Natural killer cell (primary cell): ENCODE data around the gene PKHD1. TPM values are rescaled to one million over a fixed set of nuclear protein-coding genes. Genes with fewer than 3 reads are reported as not detected.

Experiments used
- ATAC-seq, 3 donors: fragments of 150-1000 bp in 2 of 3; fragments of 200-7000 bp in 1 of 3; cut with Tn5 transposase; 1 replicate in 1 of 3; 2 replicates in 2 of 3; pipeline ENCODE4 v1.10.0; 2021; ENCODE audit warnings: mild to moderate bottlenecking in 2 of 3, moderate library complexity in 2 of 3
- DNase-seq, 2 donors: peaks; one replicate each; pipeline versions ENCODE4 v3.0.0 to v3.0.0-alpha.2; 2013 to 2021; ENCODE audit warnings: mixed read lengths in 1 of 2
- H3K27ac ChIP-seq: one replicate; pipeline ENCODE4 v1.5.1; 2013; ENCODE audit warnings: mild to moderate bottlenecking, low read length
- H3K27me3 ChIP-seq: one replicate; pipeline ENCODE4 v1.6.1; 2013; ENCODE audit warnings: low read length; ENCODE audit not compliant: control insufficient read depth, insufficient read depth
- H3K36me3 ChIP-seq: one replicate; pipeline ENCODE4 v1.6.1; 2013; ENCODE audit warnings: low read length; ENCODE audit not compliant: control insufficient read depth, insufficient read depth
- H3K4me1 ChIP-seq: one replicate; pipeline ENCODE4 v1.6.1; 2013; ENCODE audit warnings: low read length; ENCODE audit not compliant: control insufficient read depth, insufficient read depth
- H3K4me3 ChIP-seq: one replicate; pipeline ENCODE4 v1.5.1; 2013; ENCODE audit warnings: low read length
- H3K9me3 ChIP-seq: one replicate; pipeline ENCODE4 v1.6.1; 2013; ENCODE audit warnings: low read length; ENCODE audit not compliant: control insufficient read depth, insufficient read depth
- H3K27ac Mint-ChIP-seq, 2 donors: one replicate each; pipeline ENCODE4 v1.8.0; 2022; ENCODE audit warnings: mild to moderate bottlenecking in 2 of 2, mixed read lengths in 2 of 2, moderate library complexity in 1 of 2
- H3K27me3 Mint-ChIP-seq, 2 donors: one replicate each; pipeline ENCODE4 v1.8.0; 2022; ENCODE audit warnings: low read depth in 2 of 2, mixed read lengths in 2 of 2
- H3K36me3 Mint-ChIP-seq: one replicate; pipeline ENCODE4 v1.8.0; 2022; ENCODE audit warnings: mixed read lengths
- H3K4me1 Mint-ChIP-seq, 2 donors: one replicate each; pipeline ENCODE4 v1.8.0; 2022; ENCODE audit warnings: mixed read lengths in 2 of 2
- H3K4me3 Mint-ChIP-seq: one replicate; pipeline ENCODE4 v1.8.0; 2022; ENCODE audit warnings: mild to moderate bottlenecking, moderate library complexity, mixed read lengths
- H3K9me3 Mint-ChIP-seq, 2 donors: one replicate each; pipeline ENCODE4 v1.8.0; 2022; ENCODE audit warnings: mixed read lengths in 2 of 2
- whole genome bisulfite sequencing: methylation state at CpG from one replicate; pipeline ENCODE4 v1.1.7; 2013; ENCODE audit warnings: missing lambda C conversion rate; ENCODE audit not compliant: insufficient coverage; 5-methylcytosine and 5-hydroxymethylcytosine counted together
- intact Hi-C: fragments of 100-400 bp; cut with micrococcal nuclease; formaldehyde crosslinking; loops from one replicate; pipeline ENCODE4 v1.14.2; 2022
- total RNA-seq, 4 donors: library from RNA; stranded (reverse); fragments of 120-200 nt in 1 of 4; gene quantifications; one replicate each; pipeline versions ENCODE4 v1.2.3 to v1.2.4, GENCODE V29; 2013 to 2022
- TF ChIP-seq, protein P1 (sequence below): fragments of 200-600 bp; IDR thresholded peaks from one replicate; pipeline ENCODE4 v1.8.0; 2022; ENCODE audit warnings: antibody characterized with exemption

Gene PKHD1
- total RNA-seq, 3 donors from 2014 or later (not counting 1 experiment from before 2014, with no cell fraction given) = not detected

DNA sequence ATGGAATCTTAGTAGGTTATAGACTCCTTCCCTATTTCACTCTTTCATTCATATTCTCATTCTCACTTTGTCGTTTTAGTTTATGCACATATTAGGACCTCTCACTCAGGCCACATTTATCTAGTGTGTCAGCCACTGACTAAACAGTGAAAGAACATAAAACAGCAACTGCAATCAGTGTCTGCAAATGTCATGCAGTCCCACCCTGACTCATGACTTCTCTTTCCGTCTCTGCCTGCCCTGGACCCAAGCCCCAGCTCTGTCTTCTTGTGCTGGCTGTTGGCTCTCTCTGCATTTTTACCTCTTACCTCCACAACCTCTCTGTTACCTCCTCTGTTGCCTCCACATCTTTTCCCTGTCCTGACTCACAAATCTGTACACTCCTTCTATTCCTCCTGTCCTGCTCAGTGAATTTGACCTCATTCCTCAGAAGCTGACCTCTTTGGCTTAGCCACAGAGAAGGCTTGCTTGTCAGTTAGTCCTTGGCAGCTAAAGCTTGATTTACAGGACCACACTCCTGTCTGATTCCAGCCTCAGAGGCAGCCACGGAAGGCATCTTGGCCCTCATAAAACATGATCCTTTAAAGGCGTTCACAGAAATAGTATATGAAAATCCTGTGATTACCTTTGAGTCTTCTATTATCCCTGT lies 247.6 kb downstream of the PKHD1 start:
- Mint-ChIP-seq H3K27ac (no peak overlapping the region), H3K4me3 (no peak overlapping the region), H3K4me1 (no peaks in the 10 kb centered on the region), H3K27me3 (peaks cover 0 to 5% of the 10 kb centered on the region in 2 donors), H3K9me3 (peaks cover 0 to 2% of the 10 kb centered on the region in 2 donors), H3K36me3 (no peaks in the 10 kb centered on the region)
- no peak for DNase-seq
- no peak for ATAC-seq
- Histone ChIP-seq H3K4me1 (no peaks in the 10 kb centered on the region), H3K27ac (no peak overlapping the region), H3K36me3 (no peaks in the 10 kb centered on the region), H3K4me3 (no peak overlapping the region), H3K27me3 (no peaks in the 10 kb centered on the region), H3K9me3 (no peaks in the 10 kb centered on the region)
- TF ChIP-seq, protein P1, sequence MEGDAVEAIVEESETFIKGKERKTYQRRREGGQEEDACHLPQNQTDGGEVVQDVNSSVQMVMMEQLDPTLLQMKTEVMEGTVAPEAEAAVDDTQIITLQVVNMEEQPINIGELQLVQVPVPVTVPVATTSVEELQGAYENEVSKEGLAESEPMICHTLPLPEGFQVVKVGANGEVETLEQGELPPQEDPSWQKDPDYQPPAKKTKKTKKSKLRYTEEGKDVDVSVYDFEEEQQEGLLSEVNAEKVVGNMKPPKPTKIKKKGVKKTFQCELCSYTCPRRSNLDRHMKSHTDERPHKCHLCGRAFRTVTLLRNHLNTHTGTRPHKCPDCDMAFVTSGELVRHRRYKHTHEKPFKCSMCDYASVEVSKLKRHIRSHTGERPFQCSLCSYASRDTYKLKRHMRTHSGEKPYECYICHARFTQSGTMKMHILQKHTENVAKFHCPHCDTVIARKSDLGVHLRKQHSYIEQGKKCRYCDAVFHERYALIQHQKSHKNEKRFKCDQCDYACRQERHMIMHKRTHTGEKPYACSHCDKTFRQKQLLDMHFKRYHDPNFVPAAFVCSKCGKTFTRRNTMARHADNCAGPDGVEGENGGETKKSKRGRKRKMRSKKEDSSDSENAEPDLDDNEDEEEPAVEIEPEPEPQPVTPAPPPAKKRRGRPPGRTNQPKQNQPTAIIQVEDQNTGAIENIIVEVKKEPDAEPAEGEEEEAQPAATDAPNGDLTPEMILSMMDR = no peak
- intact Hi-C loops = no loop called here
- 72% methylated on average over 3 of the region's 4 CpGs for WGBS

DNA sequence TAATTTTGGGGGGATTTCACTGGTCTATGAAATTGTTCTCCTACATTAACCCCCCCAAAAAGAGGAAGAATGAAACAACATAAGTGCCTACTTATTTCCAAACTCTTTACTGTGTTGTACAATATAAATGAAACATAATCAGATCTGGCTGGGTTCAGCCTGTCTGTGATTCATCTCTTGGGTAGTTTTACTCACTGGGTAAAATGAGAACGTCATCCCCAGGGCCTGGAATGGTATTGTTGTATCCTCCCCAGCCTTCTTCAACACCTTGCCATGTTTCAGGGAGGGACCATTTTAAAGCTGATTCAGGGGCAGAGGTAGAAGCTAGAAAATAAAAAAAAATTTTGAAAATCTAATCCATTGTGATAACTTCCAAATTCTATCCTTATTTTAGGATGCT lies 256.7 kb downstream of the PKHD1 start:
- TF ChIP-seq, protein P1 = no peak
- Mint-ChIP-seq H3K9me3 (peaks cover 3% of the 10 kb centered on the region in 2 donors), H3K36me3 (no peaks in the 10 kb centered on the region), H3K4me1 (no peaks in the 10 kb centered on the region), H3K4me3 (no peak overlapping the region), H3K27me3 (no peaks in the 10 kb centered on the region), H3K27ac (no peak overlapping the region)
- DNase-seq (no peak), ATAC-seq (no peak)
- 64% methylated on average over 1 of the region's 1 CpG for WGBS
- H3K27ac ChIP-seq = no peak overlapping the region
- no peaks in the 10 kb centered on the region for H3K27me3 ChIP-seq
- no peaks in the 10 kb centered on the region for H3K9me3 ChIP-seq
- intact Hi-C loops = no loop called here
- H3K4me3 ChIP-seq = no peak overlapping the region
- H3K36me3 ChIP-seq = no peaks in the 10 kb centered on the region
- H3K4me1 ChIP-seq = no peaks in the 10 kb centered on the region

DNA sequence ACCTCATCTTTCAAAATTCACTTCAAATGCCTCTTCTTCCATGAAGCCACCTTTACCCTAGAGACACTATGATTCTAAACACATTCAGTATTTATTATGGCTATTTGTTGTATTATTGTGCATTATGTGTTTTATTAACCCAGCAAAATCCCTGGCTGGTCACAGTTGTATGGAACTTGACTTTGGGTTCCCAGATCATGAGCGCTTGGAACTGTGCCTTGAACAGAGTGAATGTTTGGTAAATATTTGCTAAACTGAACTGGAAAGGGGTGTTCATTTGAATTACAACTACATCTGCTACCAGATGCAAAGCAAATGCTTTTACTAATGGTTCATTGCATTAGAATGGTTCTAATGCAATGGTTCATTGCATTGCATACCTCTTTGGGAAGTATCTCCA lies 259.8 kb downstream of the PKHD1 start:
- TF ChIP-seq, protein P1 = no peak
- no peak overlapping the region for H3K27ac ChIP-seq
- no peaks in the 10 kb centered on the region for H3K9me3 ChIP-seq
- Mint-ChIP-seq H3K27me3 (no peaks in the 10 kb centered on the region), H3K4me1 (no peaks in the 10 kb centered on the region), H3K4me3 (no peak overlapping the region), H3K36me3 (no peaks in the 10 kb centered on the region), H3K9me3 (peaks cover 0 to 3% of the 10 kb centered on the region in 2 donors), H3K27ac (no peak overlapping the region)
- DNase-seq (no peak), ATAC-seq (no peak)
- 90% methylated on average over 1 of the region's 1 CpG for WGBS
- no peak overlapping the region for H3K4me3 ChIP-seq
- intact Hi-C loops = no loop called here
- no peaks in the 10 kb centered on the region for H3K4me1 ChIP-seq
- H3K27me3 ChIP-seq = no peaks in the 10 kb centered on the region
- no peaks in the 10 kb centered on the region for H3K36me3 ChIP-seq

DNA sequence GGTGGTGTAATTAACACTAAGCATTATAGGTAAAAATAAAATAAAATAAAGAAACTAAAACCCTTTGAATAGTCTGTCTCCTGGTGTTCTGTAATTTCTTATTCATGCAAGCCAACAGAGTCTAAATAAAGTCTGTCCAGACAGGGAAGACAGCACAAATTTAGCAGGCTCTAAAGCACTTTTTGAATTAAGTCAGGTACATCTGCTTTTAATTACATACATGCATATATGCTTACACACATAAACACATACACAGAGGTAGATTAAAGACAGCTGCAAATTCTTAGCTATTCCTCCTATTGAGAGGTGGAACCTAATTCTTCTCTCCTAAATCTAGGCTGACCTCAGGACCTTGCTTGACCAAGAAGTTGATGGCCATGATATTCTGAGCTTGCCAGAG lies 262.5 kb downstream of the PKHD1 start:
- TF ChIP-seq, protein P1 = no peak
- Mint-ChIP-seq H3K27me3 (peaks cover 0 to 3% of the 10 kb centered on the region in 2 donors), H3K4me1 (no peaks in the 10 kb centered on the region), H3K9me3 (peaks cover 2 to 3% of the 10 kb centered on the region in 2 donors), H3K36me3 (no peaks in the 10 kb centered on the region), H3K27ac (no peak overlapping the region), H3K4me3 (no peak overlapping the region)
- Histone ChIP-seq H3K36me3 (no peaks in the 10 kb centered on the region), H3K4me1 (no peaks in the 10 kb centered on the region), H3K27me3 (no peaks in the 10 kb centered on the region), H3K9me3 (no peaks in the 10 kb centered on the region), H3K27ac (no peak overlapping the region), H3K4me3 (no peak overlapping the region)
- DNase-seq = no peak
- ATAC-seq = no peak
- intact Hi-C loops = no loop called here
